HG03442 (cell line): ENCODE results near the gene NEK10.

Experiments used
- ATAC-seq: cut with Tn5 transposase; IDR thresholded peaks from one replicate; pipeline ENCODE4 v1.9.1; 2021; ENCODE audit warnings: mild to moderate bottlenecking, moderate library complexity; ENCODE audit not compliant: unreplicated experiment

NEK10 gene

DNA sequence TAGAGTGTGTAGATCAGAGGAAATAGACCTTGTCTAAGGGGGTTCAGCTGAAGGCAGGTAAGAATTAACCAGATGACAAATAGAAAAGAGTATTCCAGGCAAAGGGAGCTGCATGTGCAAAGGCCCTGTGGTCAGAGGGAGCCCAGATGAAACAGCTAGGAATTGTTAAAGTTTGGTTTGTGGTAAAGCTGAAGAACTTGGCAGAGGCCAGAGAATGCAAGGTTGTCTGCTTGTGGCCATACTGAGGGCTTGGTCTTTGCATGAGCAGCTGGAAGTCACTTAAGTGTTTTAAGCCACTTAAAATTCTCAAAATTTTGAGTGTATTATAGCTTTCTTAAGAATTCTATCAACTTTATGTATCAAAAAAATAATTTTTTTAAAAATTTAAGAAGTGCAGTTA lies 116.5 kb downstream of the NEK10 start:
- no peak for ATAC-seq

DNA sequence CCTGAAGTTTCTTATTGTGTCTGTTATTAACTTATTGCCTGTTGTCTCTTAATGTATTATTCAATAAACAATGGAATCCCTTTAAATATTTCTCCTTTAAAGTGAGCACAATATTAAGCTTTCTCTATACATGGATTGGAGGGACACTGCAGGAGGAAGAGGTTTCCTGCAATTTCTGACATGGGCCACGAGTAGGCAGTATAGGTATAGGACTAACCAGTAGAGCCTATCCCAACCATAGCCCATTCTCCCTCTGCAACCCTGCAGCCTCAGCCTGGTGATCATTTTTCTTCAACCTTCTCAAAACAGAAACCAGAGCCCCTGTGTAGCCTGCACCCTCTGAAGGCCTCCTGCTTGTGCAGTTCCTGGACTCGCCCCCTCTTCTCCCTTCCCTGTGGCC lies 124.8 kb downstream of the NEK10 start:
- no peak for ATAC-seq

DNA sequence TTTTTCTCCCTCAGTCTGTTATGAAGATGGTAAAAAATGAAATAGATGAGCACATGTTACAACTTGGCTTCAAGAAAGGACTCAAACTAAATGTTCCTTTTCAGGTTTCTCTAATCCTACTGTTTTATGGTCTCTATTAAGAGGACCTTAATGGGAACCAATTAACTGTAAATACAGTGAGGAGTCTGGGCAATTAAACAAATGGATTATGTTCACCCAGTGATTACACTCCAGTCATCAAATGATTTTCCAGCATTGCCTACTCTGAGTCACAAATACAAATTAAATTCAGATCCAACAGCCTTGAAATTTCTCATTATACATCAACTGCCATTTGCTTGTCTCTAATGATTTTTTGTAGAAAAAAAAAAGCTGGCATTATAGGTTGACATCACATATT lies 129.2 kb downstream of the NEK10 start:
- ATAC-seq, result no peak

DNA sequence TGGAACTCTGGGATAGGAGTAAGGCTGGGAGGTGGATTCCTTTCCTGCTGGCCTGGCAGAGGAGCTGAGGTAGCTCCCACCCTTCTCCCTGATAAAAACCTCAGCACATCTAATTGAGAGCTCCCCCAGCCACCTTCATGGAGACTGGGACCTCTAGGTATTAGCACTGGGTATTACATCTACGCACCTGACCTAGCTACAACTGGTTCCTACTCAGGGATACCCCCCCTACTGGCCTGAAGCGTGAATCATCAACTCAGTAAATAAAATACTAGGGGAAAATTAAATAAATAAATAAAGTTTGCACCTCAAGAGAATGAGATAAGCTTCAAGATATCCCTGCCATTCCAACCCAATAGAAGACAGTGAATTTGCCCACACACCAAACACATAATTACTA lies 140.4 kb downstream of the NEK10 start:
- ATAC-seq, result no peak

DNA sequence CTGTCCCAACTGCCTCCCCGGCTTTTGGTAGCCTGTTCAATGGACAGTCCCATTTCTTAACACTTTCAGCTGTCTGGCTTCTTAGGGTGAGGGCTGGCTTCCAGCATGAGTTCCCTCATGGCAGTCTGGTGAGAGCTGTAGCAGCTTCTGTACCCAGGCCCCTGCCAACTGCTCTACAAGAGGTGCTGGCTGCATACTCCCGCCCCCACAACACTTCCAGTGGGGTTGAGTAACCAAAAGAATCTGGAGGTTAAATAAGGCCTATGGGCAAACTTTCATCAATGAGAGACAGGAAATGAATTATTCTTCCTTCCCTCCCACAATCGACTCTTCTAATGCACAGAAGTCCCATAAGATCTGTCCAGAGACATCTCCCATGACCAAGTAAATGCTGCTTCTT lies 145.0 kb downstream of the NEK10 start:
- ATAC-seq, result no peak

DNA sequence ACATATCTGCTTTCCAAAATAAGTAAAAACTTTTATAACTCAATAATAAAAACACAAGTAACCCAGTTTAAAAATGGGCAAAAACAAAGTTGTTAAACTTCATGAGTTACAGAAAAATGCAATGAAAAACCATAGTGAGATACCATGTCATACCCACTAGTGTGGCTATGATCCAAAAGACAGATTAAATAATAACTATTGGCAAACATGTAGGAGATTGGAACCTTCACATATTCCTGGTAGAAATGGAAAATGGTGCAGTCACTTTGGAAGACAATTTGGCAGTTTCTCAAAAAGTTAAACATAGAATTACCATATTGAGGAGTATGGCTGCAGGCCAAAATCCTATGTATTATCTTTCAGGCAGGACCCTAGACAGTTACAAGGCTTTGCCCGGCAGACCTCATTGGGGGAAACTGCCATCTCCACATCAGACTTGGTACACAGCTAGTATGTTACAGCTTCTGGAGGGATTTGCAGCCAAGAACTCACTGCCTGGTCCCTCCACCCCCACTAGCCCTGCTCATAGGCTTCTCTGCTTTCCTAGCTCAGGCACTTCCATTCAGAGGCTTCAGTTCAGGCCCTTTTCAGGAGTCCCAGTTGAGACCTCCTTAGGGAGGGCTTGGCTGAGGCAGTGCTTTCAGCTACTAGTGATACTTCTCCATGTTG lies 147.8 kb downstream of the NEK10 start:
- ATAC-seq, result no peak

DNA sequence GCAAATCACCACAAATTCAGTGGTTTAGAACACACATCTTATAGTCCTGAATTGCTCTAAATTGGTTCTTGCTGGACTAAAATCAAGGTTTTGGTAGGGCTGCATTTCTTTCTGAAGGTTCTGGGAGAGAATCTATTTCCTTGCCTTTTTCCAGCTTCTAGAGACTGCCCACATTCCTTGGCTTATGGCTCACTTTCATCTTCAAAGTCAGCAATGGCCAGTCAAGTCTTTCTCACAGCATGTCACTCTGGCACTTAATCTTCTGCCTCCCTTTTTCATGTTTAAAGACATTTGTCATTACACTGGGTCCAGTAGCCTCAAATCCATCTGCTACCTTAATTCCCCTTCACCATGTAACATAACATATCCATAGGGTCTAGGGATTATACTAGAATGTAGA lies 149.0 kb downstream of the NEK10 start:
- ATAC-seq, result no peak

DNA sequence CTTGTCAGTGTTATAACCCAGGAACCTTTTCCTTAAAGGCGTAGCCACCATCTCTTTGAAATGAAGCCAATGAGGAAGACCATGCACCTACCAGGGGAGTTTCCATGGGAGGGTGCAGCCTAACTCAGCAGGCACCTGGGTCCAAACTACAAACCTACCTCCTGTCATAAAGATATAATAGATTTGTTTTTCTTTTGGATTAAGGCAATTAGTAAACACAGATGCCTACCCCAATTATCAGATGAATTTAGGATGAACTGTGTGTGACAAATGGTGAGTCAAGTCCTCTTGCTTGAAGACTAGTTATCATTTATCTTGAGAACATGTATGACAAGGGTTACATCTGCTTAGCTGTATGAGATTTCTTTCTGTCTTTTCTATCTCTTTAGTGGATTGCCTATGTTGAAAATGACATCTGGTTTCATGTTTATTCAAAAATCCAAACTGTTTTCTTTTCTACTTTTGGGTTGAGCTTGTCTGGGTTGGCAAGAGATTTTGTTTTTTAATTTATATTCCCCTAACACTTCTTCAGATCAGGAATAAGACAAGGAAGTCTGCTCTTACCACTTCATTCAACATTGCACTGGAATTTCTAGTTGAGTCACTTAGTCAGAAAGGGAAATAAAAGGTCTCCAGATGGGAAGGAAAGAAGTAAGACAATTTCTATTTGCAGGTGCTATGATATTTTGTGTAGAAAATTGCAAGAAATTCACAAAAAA lies 149.9 kb downstream of the NEK10 start:
- no peak for ATAC-seq

DNA sequence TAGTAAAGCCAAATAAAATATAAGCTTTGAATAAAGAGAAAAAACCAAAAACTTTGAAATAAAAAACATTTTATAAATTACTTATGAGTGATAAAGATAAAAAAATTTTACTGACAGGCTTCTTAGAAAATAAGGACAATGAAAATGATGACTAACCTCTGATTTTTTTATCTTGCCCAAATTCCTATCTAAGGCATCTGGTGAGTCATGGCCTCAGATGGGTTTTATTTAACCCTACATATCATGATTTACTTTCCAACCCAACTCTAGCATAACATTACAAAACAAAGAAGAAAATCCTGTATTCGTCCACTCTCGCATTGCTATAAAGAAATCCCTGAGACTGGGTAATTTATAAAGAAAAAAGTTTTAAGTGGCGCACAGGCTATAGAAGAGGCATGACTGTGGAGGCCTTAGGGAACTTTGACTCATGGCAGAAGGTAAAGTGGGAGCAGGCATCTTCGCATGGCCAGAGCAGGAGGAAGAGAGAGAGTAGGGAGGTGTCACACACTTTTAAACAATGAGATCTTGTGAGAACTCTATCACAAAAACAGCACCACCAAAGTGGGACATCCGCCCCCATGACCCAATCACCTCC lies 152.1 kb downstream of the NEK10 start:
- no peak for ATAC-seq

DNA sequence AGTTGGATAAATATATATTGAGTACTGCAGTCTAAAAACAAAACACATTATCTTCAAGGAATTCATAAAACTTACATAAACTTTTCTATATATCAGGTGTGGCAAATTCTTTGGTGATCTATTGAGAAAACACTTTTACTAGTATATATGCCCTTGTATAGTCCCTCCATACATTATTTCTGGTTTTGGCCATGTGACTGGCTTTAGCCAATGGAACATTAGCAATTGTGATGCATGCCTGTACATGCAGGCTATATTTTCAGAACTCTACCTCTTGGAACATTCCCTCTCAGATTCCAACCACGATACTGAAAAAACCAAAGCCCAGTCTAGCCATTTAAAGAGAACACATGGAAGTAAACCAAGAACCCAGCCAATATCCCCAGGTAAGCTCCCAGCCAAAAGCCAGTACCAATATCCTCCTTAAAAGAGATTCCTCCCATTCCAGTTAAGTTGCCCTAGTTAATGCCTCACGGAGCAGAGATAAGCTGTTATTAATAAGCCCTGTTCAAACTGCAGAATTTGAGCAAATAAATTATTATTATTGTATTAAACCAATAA lies 152.8 kb downstream of the NEK10 start:
- ATAC-seq, result no peak

DNA sequence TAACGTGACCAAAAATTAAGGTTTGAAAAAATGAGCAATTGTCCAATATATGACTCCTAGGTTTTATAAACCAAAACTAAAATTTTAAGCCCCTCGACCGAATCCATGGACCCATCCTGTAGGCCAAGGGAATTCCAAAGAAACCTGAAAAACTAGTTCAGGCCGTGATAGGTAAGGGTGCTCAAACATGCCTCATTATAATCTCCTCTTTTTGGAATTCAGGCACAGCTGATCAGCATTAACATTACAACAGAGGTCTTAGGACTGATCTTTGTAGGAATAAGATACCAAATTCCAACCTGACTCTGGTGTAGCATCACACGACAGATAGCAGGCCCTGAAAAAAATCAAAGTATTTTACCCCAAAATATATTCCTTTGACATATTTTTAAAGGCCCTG lies 155.7 kb downstream of the NEK10 start:
- ATAC-seq, result no peak

DNA sequence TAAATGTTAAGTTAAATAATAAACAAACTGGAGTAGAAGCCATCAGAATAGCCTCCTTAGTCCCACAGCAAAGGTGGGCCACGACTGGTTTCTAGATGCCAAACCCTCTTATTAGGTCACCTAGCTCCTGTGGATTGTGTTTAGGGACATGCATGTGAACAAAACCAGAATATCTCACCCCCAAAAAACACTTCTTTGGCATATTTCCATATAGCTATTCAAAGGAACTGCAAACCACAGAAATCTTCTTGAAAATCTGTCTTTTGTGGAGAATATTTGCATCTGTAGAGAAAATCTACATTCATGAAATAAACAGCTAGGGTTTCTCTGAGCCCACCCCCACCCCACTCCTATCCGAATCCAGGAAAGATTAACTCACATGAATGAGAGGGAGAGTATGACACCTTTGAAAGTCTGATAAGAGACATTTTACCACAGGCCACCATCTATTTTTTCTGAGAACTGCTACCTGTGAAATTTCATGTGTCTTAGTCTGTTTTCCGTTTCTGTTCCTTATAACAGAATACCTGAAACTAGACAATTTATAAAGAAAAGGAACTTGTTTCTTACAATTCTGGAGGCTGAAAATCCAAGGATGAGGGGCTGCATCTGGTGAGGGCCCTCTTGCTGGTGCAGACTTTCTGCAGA lies 159.4 kb downstream of the NEK10 start:
- no peak for ATAC-seq

DNA sequence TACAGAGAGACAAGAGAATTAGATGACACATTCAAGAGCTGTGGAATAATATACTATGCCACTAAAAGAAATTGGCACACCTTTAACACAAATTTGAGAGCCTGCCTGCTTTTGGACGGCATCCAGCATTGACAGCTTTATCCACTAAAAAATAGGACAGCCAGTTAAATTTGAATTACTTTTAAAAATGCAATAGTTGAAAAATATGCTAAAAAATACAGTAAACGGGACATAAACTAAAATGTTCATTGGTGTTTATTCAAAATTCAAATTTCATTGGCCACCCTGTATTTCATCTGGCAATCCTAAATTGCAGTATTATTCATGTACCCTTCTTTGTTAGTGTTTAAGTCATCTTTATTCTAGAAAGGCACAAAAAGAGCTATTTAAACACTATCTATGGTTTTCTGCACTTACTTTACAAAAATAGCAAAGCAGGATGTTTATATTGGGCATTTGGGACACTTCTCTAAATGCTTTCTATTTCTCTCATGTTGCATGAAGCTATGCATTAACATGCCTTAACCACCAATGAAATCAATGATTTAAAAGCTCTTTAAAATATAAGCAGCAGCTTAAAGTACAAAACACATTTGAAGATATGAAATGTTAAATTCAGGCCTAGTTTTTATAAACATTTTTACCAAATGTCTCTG lies 160.1 kb downstream of the NEK10 start:
- ATAC-seq, result no peak

DNA sequence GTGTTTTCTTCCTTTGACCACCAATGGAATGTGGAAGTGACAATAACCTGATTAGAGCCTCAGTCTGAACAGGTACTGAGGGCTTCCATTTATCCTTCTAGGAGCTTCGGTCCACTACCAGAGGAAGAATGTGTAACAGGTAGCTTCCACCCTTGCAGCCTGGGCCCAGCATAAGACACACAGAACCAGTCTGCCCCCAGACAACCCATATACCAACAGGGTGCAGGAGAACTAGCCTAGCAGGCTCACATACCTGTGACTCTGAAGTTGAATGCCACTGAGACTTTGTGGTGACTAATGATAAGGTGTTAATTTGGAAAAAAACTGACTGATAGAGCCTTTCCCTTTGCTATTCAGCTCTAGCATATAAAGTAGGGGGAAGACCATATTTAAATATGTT lies 166.2 kb downstream of the NEK10 start:
- ATAC-seq, result no peak

DNA sequence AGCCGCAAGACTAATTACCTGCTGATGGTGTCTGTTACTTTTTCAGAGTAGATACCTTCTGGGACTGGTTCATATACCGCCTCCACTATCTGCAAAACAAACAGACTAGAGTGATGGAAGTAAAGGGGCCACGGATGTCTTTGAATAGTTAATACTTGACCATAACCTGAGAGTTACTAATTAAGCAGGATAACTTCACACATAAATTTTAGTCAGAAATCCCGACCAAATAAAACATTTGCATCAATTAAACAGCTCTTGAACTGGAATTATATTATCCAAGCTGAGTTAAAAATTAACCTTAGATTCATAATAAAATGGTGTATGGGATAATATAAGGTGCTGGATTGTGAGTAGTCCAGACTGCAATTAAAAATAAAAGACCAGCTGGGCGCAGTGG lies 167.7 kb downstream of the NEK10 start:
- no peak for ATAC-seq

DNA sequence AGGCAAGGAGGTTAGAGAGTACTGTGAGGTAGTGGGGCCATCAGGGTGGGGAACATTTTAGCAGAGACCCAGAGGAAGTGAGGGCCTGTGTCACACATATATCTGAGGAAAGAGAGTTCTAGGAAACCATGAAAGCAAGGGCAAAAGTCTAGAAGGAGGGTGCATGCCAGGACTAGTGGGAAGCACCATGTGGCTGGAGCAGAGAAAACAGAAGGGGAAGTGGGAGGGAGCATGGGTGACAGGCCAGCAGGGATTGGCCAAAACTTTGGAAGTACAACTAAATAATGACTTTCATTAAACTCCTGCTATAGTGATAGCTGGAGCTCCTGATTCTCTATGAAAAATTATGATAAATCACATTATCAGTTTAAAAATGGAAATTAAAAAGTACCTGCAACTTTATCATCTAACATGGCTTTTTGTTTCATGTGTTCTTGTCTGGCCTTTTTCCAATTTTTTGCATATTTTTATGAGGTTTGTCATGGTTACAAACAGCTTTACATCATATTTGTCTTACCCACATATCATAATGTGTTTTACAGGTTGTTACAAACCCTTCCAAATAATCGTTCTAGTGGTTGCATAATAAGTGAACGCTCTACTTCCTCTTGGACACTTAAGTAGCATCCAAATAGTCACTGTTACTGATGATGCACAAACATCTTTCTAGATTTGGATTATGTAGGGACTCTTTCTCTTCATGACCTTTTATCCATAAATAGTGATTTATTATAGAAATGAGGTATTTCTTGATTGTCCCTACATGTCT lies 168.3 kb downstream of the NEK10 start:
- no peak for ATAC-seq

DNA sequence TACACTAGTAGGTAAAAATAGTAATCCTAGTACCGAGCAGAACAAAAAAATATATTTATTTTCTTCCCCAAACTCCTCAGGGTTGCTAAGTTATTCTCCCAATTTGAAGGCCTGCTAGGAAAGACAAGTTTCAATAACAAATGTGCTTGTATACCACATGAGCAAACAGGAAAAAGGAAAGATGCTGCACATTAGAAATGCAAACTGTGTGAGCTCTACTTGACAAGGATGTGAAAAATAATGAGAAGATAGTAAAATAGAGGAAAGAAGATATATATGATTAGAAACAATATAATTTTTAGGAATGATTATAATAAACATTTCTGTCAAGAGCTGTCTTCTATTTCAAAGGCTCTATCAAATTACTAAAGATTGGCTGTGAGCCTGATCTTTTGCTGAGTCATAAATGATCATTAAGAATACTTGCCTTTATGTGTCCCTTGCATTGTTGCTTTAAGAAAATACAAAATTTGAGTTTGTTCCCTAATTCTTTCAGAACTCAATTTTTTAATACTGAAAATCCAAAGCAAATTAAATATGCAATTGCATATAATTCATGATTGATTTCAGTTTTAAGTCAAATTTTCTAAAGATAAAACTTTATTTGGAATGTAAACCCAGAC lies 174.2 kb downstream of the NEK10 start:
- ATAC-seq, result no peak

DNA sequence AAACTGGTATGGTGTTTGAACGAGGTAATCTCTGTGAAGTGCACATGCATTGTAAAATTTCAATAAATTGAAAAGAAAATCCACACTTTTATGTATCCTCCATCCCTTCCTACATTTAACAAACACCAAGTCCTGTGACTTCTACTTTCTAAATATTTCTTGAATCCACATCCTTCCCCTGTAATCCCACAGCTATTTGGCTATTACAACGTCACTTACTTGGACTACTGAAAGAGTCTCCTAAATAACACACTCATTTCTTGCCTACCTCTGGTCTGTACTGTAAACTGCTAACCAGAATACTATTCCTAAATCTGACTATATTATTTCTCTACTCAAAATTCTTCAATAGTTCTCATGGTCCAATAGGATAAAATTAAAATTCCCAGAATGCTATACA lies 176.1 kb downstream of the NEK10 start:
- no peak for ATAC-seq

DNA sequence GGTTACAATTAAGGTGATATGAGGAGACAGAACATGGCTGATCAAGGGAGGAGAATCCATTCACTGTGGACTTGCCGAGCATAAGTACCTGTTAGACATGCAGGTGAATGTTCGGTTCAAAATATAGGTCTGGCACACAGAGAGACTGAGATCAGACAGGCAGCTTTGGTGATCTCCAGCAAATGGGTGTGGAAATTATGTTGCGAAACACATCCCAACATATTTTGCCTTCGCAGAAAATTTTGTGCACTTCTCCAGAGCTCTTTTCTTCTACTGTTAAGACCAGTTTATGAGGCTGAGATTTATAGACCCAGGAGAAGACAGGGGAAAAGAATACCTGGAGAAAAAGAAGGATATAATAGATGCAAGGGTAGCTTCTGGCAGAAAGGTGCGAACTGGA lies 183.2 kb downstream of the NEK10 start:
- ATAC-seq, result no peak
